Thymus (tissue), 11 donors: Measurements from ENCODE around the gene SPATA21. TPM values are rescaled to one million over a fixed set of nuclear protein-coding genes. Genes with fewer than 3 reads are reported as not detected.

ENCODE experiments used
- DNase-seq, 9 donors: peaks; one replicate each; pipeline ENCODE4 v3.0.0-alpha.2; 2013; ENCODE audit warnings: low spot score in 9 of 9, low read depth in 6 of 9, missing footprints in 1 of 9
- H3K27ac ChIP-seq, 2 donors: one replicate each; pipeline ENCODE4 v1.5.1; 2013; ENCODE audit warnings: control low read depth in 1 of 2, low read depth in 1 of 2, low read length in 1 of 2, mild to moderate bottlenecking in 1 of 2, moderate library complexity in 1 of 2
- H3K27me3 ChIP-seq, 2 donors: one replicate each; pipeline ENCODE4 v1.5.1; 2013; ENCODE audit warnings: low read length in 1 of 2; ENCODE audit not compliant: control insufficient read depth in 2 of 2, insufficient read depth in 1 of 2
- H3K36me3 ChIP-seq, 2 donors: one replicate each; pipeline ENCODE4 v1.5.1; 2013; ENCODE audit warnings: low read length in 1 of 2, mild to moderate bottlenecking in 1 of 2, moderate library complexity in 1 of 2; ENCODE audit not compliant: control insufficient read depth in 2 of 2, insufficient read depth in 2 of 2
- H3K4me1 ChIP-seq, 2 donors: one replicate each; pipeline ENCODE4 v1.5.1; 2013; ENCODE audit warnings: low read length in 2 of 2; ENCODE audit not compliant: control insufficient read depth in 2 of 2, insufficient read depth in 2 of 2
- H3K4me3 ChIP-seq, 2 donors: one replicate each; pipeline ENCODE4 v1.5.1; 2013; ENCODE audit warnings: low read length in 2 of 2, control low read depth in 1 of 2, mild to moderate bottlenecking in 1 of 2
- H3K9me3 ChIP-seq, 2 donors: one replicate each; pipeline ENCODE4 v1.5.1; 2013; ENCODE audit warnings: low read length in 1 of 2, mild to moderate bottlenecking in 1 of 2; ENCODE audit not compliant: control insufficient read depth in 2 of 2, insufficient read depth in 1 of 2
- WGBS: extraction: QIAGEN DNeasy Blood & Tissue Kit; methylation state at CpG from one replicate; pipeline ENCODE4 v1.1.7; 2013; 5-methylcytosine and 5-hydroxymethylcytosine counted together
- polyA plus RNA-seq: library from polyadenylated mRNA; stranded (reverse); fragments of 200-250 nt; gene quantifications from one replicate; pipeline ENCODE4 v1.2.3, GENCODE V29; 2013
- total RNA-seq: library from RNA; stranded (reverse); fragments of 120-200 nt; gene quantifications from one replicate; pipeline ENCODE4 v1.2.4, GENCODE V29; 2013
- donor health status: healthy.

The SPATA21 gene
- total and polyA plus RNA-seq, 2 donors, result 0.25 TPM; not detected in 1

DNA sequence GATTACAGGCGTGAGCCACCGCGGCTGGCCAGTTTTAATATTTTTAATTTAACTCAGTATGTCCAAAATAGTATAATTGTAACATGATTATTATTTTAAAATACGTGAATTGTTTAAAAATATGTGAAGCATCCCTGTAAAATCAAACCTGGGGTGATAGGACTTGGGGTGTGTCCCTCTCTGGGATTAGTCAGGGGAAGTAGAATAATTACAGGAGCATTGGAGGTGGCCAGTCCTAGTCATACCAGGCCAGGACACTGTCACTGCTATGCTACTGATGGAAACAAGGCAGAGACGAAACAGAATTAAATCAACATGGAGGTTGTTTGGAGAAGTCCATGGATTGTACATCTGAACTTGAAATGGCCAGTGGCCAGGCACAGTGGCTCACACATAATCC, 53.3 kb downstream of the SPATA21 start:
- Histone ChIP-seq H3K36me3 (peaks cover 3 to 18% of the 10 kb centered on the region in 2 donors), H3K27ac (no peak overlapping the region), H3K9me3 (no peaks in the 10 kb centered on the region), H3K4me1 (peaks cover 22% of the 10 kb centered on the region in 2 donors), H3K27me3 (no peaks in the 10 kb centered on the region), H3K4me3 (no peak overlapping the region)
- WGBS, result 90% methylated on average over 5 of the region's 5 CpGs
- DNase-seq, result no peak

DNA sequence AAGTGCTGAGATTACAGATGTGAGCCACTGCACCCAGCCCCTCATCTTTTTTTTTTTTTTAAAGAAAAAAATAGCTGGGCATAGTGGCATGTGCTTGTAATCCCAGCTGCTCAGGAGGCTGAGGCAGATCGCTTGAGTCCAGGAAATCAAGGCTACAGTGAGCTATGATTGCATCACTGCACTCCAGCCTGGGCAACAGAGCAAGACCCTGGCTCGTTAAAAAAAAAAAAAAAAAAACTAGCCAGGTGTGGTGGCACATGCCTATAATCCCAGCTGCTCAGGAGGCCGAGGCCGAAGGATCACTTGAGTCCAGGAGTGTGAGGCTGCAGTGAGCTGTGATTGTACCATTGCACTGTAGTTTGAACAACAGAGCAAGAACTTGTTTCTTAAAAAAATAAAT, 56.4 kb downstream of the SPATA21 start:
- Histone ChIP-seq H3K4me3 (no peak overlapping the region), H3K9me3 (no peaks in the 10 kb centered on the region), H3K27me3 (no peaks in the 10 kb centered on the region), H3K4me1 (peaks cover 5 to 8% of the 10 kb centered on the region in 2 donors), H3K27ac (no peak overlapping the region), H3K36me3 (peaks cover 10 to 18% of the 10 kb centered on the region in 2 donors)
- 97% methylated on average over 4 of the region's 4 CpGs for WGBS
- no peak for DNase-seq

DNA sequence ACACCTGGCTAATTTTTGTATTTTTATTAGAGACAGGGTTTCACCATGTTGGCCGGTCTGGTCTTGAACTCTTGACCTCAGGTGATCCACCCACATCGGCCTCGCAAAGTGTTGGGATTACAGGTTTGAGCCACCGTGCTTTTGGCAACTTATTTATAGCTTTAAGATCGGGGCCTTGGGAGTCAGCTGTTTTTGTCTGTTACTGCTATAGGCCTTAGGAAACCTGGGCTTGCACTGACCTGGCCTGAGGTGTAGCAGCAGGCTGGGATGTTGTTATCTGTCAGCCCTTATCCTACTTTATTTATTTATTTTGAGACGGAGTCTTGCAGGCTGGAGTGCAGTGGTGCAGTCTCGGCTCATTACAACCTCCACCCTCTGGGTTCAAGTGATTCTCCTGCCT, 58.8 kb downstream of the SPATA21 start:
- no peaks in the 10 kb centered on the region for H3K27me3 ChIP-seq
- H3K9me3 ChIP-seq, result no peaks in the 10 kb centered on the region
- H3K36me3 ChIP-seq, result peaks cover 12 to 21% of the 10 kb centered on the region in 2 donors
- 97% methylated on average over 7 of the region's 7 CpGs for WGBS
- H3K27ac ChIP-seq, result no peak overlapping the region
- DNase-seq, result no peak
- H3K4me3 ChIP-seq, result no peak overlapping the region
- H3K4me1 ChIP-seq, result peaks cover 0 to 5% of the 10 kb centered on the region in 2 donors

DNA sequence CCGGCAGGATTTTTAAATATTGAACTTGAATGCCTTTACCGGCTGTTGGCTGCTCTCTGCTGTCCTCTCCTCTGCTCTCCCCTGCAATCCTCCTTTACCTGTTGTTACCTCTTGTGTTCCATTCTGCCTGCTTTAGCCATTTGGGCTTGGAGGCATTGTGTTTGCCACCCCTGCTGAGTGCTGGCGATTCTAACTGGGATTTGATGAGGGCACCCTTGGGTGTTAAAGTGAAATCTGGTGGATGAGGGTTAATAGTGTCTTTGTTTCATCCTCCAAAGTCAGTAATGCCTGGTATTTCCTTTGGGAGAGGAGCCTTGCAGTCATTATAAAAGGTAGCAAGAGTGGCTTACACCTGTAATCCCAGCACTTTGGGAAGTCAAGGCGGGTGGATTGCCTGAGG, 60.3 kb downstream of the SPATA21 start:
- H3K36me3 ChIP-seq, result peaks cover 9 to 24% of the 10 kb centered on the region in 2 donors
- no peak for DNase-seq
- no peak overlapping the region for H3K27ac ChIP-seq
- H3K4me3 ChIP-seq, result no peak overlapping the region
- WGBS, result 98% methylated on average over 4 of the region's 4 CpGs
- H3K4me1 ChIP-seq, result peaks cover 0 to 5% of the 10 kb centered on the region in 2 donors
- no peaks in the 10 kb centered on the region for H3K9me3 ChIP-seq
- H3K27me3 ChIP-seq, result no peaks in the 10 kb centered on the region

DNA sequence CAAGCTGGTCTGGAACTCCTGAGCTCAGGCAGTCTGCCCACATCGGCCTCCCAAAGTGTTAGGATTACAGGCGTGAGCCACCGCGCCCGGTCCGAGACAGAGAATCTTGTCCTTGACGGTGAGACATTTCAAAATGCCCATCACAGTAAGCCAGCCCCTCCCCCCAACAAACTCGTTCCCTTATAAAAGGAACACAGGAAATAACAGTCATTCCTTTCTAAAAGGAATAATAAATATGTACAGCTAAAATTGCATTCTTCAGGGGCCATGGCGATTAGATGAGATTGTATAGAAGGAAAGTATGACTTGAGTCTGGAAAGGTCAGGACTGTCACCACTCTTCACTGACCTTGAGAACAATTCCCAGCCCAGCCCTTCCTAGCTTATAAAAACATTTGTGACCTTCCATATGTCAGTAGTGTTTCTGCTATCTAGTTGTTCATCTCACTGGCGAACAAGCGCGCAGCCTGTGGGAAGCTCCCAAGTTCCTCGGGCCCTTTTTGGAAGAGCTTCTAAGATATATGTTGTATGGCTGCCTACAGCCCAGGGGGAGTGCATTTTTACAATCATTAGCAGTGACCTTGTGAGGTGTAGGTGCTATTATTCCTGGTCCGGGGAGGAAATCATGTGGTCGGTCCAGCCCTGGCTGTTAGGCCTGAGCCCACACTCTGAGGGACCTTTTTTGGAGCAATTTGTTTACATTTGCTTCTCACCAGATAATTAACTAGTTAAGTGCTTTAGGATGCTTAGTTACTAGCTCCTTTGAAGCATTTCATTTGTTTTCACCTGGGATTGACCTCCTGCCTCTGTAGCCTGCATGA, 61.5 kb downstream of the SPATA21 start:
- H3K4me3 ChIP-seq, result no peak overlapping the region
- H3K27ac ChIP-seq, result no peak overlapping the region
- H3K36me3 ChIP-seq, result peaks cover 9 to 24% of the 10 kb centered on the region in 2 donors
- no peak for DNase-seq
- H3K27me3 ChIP-seq, result no peaks in the 10 kb centered on the region
- H3K9me3 ChIP-seq, result no peaks in the 10 kb centered on the region
- peaks cover 0 to 5% of the 10 kb centered on the region in 2 donors for H3K4me1 ChIP-seq
- 95% methylated on average over 15 of the region's 15 CpGs for WGBS

DNA sequence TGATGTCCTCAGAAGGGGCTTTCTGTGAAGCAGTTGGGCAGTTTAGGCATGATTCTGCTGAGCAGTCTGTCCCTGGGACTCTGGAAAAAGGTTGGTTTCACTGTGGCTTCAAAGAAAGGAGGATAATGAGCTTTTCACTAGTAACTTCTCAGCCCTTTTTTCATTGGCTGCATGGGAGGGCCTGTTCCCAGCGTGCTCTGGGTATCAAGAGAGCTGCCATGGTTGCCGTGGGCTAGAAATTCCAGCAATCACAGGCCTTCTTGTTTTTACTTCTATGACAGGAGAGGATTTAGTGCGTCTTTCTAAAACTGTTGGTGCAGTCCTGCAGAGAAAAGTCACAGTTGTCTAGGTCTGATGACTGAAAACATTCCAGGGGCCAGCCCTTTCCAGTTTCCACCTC, 63.0 kb downstream of the SPATA21 start:
- Histone ChIP-seq H3K27me3 (no peaks in the 10 kb centered on the region), H3K9me3 (no peaks in the 10 kb centered on the region), H3K4me1 (peaks cover 0 to 7% of the 10 kb centered on the region in 2 donors), H3K27ac (no peak overlapping the region), H3K36me3 (peaks cover 9 to 24% of the 10 kb centered on the region in 2 donors), H3K4me3 (no peak overlapping the region)
- no peak for DNase-seq
- WGBS, result 94% methylated on average over 3 of the region's 3 CpGs

DNA sequence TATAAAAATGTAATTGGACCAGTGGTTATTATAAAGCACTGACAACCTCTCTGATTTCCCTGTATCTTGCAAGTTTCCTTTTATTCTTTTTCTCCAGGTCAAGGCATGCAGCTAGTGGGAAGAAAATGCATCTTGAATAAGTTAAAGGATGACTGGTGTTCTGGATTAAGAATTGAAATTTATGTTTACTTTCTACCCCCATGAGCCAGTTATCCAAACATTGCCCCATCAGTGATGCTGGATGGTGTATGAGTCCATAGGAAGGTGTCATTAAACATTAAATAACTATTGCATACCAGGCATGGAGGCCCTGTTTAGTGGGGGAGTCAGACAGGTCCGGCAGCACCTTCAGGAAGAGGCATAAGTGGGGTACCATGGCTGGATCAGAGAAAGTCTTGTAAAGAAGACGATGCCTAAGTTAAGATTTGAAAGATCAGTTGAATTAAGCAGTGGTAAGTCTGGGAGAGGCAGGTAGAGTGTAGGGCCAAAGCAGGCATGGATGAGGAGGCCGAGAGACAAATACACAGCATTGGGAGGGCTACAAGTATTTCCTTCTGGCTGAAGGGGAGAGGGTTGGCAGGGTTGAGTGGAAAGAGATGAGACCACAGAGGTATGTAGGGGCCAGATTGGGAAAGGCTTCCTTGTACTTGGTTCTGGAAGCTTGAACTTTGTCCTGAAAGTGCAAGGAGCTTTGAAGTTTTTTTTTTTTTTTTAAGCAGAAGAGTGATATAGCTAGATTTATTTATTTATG, 64.5 kb downstream of the SPATA21 start:
- Histone ChIP-seq H3K9me3 (no peaks in the 10 kb centered on the region), H3K27ac (no peak overlapping the region), H3K4me1 (peaks cover 7 to 15% of the 10 kb centered on the region in 2 donors), H3K36me3 (peaks cover 3 to 24% of the 10 kb centered on the region in 2 donors), H3K27me3 (no peaks in the 10 kb centered on the region), H3K4me3 (no peak overlapping the region)
- DNase-seq, result no peak
- WGBS, result 98% methylated on average over 3 of the region's 3 CpGs

DNA sequence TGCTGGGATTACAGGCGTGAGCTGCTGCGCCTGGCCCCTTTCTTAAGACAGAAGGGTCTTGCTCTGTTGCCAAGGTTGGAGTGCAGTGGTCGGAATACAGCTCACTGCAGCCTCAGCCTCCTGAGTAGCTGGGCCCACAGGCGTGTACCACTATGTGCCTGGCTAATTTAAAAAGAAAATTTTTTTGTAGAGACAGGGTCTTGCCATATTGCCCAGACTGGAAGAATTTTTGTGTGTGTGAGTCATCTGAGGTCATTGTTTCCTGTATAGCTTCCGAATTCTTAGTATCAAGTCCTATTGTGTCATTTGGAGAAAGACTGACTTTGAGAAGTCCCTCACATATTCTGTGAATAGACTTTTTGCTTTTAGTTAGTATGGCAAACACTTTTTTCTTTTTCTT, 65.5 kb downstream of the SPATA21 start:
- no peak for DNase-seq
- Histone ChIP-seq H3K4me1 (peaks cover 7 to 15% of the 10 kb centered on the region in 2 donors), H3K4me3 (no peak overlapping the region), H3K9me3 (no peaks in the 10 kb centered on the region), H3K36me3 (peaks cover 3 to 24% of the 10 kb centered on the region in 2 donors), H3K27me3 (no peaks in the 10 kb centered on the region), H3K27ac (no peak overlapping the region)
- 92% methylated on average over 5 of the region's 5 CpGs for WGBS

DNA sequence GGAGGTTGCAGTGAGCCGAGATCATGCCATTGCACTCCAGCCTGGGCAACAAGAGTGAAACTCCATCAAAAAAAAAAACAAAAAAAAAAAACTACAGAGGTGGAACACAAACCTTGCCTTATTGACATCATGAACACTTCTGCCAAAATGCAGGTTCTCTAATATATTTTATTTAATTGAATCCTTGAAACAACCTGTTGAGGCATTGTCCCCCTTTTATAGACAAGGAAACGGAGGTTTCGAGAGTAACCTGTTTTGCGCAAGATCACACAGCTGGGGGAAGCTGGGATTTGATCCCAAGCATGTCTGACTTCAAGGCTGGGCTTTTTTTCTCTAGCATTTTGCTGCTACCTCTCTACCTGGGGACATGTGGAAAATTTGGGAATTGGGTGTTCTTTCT, 67.4 kb downstream of the SPATA21 start:
- no peaks in the 10 kb centered on the region for H3K9me3 ChIP-seq
- H3K27ac ChIP-seq, result no peak overlapping the region
- 95% methylated on average over 4 of the region's 4 CpGs for WGBS
- no peak overlapping the region for H3K4me3 ChIP-seq
- no peak for DNase-seq
- peaks cover 3 to 17% of the 10 kb centered on the region in 2 donors for H3K36me3 ChIP-seq
- H3K4me1 ChIP-seq, result peaks cover 7 to 15% of the 10 kb centered on the region in 2 donors
- H3K27me3 ChIP-seq, result no peaks in the 10 kb centered on the region
